Pons (tissue), 1 donor: ENCODE results near the gene CCL7.
"Not testable (repeated sequence)": the region's sequence is repeated elsewhere in the genome, so short reads cannot be mapped to it uniquely, and the experiment has no call there.

Experiments
- DNase-seq: peaks from one replicate; pipeline ENCODE4 v3.0.0-alpha.2; 2016; ENCODE audit warnings: low spot score

Gene CCL7

DNA sequence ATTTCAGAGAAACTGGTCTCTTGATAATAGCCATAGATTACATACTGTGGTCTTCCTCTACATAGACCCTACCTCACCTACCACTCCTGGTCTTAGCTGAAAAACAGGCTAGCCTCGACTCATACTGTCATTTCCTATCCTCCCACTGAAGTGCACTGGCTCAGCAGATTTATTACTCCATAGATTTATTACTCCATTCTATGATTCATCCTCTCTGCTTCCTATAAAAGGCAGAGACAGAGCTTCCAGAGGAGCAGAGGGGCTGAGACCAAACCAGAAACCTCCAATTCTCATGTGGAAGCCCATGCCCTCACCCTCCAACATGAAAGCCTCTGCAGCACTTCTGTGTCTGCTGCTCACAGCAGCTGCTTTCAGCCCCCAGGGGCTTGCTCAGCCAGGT lies at the start of gene CCL7:
CCL7 (plus strand) TSS at position 253 of the 400 bp plus-strand sequence; CDS start at position 323, 70 bp downstream.
- no peak for DNase-seq

DNA sequence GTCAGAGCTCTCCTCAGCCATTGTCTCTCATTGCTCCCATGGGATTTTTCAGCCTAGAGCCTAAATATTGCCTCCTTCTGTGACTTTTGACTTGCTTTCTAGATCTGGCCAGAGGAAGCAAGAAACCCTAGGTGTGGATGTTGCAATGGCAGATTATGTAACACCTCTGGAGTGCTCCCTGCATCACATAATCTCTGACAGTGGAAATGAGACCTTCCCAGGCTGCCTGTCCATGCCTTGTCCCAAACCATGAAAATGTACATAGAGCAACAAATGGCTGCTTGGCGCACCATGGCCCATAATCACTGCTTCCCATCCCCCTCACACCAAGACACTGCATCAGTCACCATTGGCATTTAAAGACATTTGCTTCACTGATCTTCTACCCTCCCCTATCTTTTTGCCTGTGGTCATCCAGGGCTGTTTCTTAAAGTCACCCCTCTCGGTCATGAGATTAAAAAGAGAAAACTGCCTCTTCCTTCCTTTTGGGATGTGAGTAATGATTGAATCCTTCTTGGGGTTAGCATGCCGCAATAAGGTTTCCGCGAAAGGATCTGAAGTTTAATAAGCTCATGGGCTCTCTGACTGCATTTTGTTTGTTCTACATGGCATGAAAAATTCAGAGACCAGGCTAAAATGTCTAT lies 49.1 kb upstream of the CCL7 start:
- DNase-seq = no peak

DNA sequence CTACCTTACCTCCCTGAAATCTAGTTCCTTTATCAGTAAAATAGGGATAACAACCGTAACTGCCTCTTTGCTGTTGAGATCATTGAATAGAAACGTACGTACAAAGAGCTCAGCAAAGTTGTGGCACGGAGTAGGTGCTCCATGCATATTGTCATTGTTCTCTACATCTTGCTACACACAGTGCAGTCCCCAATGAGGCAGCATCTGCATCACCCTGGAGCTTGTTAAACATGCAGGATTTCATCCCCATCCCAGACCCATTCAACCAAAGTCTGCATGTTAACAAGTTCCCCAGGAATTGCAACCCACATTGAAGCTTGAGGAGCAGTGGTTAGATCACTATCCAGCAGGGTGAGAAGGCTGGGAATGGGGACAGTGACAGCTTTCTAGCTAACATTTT lies 48.6 kb upstream of the CCL7 start:
- no peak for DNase-seq

DNA sequence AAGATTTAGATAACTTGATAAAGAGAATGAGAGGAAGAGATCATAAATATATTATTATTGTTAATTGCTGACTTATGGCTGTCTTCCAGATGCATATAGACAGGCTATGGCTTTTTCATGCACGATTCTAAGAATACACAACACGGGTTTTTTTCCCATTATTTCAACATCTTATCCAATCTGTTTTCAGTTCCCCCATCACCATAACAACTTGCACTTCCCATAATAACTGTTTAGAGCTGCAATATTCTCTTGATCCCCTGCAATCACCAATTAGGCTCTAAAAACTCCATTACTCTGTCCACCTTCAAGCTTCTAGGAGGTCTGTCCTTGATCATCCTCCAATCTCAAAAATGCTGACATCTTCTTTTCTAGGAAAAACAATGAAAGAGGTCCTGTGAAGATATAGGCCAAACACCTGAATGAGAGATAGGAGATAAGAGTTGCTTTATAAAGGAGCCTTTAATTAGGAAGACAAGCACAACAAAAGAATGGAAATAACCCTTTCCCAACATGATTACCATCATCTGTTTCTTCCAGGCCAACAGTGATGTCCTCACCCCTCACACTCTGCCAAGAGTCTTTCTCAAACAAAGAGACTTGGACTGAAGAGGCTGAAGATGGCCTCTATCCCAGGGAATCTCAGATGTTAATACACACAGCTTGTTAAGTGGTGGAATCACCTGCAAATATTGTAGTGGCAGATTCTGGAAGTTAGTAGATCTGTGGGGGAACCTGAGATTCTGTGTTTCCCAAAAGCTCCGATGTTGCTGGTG lies 47.1 kb upstream of the CCL7 start:
- no peak for DNase-seq

DNA sequence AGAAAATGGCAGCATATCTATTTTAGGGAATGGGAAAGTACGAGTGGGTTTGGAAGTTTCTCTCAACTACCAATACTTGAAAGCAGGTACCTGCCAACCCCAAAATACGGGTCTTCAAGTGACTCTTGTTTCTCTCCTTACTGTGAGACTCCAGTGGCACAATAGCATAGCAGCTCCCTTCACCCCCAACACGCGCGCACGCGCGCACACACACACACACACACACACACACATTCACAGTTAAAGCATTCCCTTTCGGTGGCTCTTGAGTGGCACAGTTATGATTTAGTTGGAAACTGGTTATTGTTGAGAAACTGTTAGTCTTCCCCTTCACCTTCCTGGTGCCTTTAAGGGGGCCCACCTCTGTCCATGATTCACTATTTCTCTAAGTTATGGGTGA lies 45.0 kb upstream of the CCL7 start:
- no peak for DNase-seq

DNA sequence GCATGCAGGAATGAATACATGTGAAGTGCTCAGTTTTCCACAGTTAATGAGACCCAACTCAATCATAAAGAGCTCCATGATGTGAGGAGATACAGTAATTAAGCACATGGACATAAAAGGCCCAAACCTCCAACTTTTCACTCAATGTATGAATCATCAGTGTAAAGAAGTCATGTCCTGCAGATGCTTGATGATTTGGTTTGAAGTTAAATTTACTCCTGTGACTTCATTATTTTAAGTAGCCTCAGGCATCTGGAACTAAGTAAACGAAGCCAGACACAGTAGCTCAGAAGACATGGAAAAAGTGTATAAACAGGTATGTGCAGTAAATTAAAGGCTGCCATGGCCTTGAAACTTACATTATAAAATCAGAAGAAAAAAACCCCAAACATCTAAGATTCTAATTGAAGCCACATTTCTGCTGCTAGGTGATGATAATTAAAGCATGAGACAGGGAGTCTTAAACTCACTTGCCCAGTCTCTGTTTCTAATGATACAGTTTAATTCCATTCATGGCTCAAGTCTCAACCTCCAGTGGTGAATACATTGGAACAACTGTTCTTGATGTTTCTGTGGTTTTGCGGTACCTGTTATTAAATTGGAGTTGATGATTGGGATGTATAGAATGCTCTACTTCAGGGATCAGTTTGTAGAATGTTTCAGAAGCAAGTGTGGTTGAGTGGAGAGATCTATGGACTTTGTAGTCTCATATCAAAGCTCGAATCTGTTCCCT lies 43.8 kb upstream of the CCL7 start:
- no peak for DNase-seq

DNA sequence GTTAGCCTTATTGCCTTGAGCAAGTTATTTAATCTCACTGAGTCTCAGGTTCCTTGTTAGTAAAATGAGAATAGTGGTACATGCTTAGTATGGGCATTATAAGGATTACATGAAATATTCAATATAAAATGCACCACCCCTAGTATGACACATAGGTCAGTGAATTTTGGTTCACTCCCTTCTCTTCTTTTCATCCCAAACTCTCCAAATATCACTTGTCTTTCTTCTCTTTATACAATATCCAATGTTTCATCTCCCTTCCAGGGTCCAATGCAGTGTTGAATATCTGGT lies 43.3 kb upstream of the CCL7 start:
- no peak for DNase-seq

DNA sequence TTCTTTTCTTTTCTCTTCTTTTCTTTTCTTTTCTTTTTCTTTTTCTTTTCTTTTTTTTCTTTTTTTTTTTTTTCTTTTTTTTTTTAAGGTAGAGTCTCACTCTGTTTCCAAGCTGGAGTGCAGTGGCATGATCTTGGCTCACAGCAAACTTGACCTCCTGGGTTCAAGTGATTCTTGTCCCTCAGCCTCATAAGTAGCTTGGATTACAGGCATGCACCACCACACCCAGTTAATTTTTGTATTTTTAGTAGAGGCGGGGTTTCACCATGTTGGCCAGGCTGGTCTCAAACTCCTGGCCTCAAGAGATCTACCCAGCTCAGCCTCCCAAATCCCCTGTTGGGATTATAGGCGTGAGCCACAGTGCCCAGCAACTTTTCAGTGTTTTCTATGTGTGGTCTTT lies 42.7 kb upstream of the CCL7 start:
- DNase-seq = not testable (repeated sequence)

DNA sequence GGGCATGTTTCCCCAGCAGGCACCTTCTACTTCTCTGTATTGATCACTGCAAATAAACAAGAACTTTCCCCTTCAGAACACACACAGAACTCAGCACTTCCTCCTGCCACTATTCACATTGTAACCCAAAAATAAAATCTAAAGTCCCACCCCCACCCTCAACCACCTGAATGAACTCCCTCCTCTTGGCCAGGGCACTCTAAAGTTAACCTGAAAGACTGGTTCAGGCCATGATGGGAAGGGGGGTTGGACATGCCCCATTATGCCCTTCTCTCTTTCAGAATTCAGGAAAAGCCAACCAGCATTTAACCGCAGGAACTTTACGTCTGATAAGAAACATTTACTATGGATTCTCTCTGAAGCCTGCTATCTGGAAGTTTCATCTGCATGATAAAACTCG lies 42.3 kb upstream of the CCL7 start:
- DNase-seq = no peak

DNA sequence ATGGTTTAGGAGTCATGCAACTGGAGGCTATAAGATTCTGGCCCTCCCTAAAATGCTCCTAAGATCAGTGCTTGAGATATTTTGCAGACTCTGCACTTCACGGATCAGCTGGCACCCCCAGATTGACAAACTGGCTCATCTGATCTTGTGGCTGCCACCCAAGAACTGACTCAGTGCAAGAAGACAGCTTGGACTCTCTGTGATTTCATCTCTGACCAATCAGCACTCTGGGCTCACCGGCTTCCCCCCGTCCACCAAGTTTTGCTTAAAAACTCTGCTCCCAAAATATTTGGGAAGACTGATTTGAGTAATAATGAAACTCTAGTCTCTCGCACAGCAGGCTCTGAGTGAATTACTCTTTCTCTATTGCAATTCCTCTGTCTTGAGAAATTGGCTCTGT lies 41.2 kb upstream of the CCL7 start:
- no peak for DNase-seq

DNA sequence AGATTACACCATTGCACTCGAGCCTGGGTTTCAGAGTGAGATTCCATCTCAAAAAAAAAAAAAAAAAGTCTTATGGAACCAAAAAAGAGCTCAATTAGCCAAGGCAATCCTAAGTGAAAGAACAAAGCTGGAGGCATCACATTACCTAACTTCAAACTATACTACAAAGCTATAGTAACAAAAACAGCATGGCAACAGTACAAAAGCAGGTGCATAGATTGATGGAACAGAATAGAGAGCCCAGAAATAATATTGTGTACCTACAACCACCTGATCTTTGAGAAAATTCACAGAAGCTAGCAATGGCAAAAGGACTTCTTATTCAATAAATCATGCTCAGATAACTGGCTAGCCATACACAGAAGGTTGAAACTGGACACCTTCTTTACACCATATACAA lies 39.7 kb upstream of the CCL7 start:
- DNase-seq = no peak

DNA sequence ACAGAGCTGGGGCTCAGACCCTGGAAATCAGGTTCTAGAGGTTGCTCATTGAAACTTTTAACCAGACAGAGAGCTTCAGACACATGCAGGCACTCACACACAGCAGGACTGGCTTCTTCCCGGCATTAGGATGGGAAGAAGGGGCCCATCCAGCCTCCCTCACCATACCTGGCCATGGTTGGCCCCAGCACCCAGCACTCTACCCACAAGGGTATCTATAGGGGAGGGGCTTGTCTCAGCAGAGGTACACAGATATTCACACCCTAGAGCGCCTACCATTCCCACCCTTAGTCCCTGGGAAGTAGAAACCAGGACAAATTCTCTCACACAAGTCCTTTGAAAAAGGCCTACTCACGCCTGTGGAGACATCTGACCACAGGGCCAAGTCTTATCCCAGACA lies 35.4 kb upstream of the CCL7 start:
- DNase-seq = no peak

DNA sequence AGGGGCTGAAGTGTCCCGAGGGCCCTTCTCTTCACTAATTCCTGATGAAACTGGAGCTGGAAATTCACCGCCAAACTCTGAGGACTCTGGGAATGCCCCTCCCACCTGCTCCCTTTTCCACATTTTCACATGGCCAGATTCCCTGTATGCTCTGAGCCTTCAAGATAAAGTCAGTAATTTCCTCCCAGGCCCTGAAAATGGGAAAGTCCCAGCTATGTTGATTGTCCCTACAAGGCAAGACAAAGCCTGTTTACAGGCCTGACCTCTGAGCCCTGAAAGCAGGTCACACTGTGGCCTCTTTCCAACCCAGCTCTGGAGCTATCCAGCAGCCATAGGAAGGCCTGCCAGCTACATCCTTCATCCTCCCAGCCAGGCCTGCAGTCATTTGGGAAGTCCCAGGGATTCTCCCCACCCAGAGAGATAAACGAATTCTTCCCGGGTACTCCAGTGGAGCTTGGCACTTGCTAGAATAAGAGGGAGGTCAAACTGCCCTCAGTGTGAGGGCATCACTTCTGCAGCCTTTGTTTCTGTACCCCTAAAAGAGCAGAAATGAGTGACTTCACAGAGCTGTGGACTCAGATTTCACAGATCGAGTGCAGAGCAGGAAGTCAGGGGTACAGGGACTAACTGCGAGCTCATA lies 34.5 kb upstream of the CCL7 start:
- no peak for DNase-seq

DNA sequence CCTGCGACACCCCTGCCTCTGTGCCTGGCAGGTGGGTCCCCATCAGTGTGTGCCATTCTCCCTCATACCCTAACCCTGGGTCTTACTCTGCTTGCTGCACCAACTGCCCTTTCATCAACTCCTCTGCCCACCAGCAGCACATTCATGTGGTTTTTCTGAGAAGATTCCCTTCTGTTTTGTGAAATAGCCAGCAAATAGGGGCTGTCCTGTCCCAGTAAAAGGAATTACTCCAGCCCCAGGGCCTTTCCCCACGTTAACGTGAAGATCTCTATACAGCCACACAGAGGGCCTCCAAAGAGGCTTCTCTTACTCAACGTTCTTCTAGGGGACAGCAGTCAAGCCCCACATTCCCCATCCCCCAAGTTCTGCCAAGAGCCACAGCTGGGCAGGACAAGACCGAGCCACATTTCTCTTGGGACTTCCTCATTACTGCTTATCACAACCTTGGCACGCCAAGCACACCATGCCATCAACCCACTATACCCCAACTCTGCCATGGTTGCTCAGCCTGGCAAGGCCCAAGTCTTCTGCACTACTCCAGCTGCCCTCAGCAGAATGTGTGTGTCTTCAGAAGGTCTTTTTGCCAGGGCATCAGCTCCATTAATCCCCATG lies 33.6 kb upstream of the CCL7 start:
- DNase-seq = no peak

DNA sequence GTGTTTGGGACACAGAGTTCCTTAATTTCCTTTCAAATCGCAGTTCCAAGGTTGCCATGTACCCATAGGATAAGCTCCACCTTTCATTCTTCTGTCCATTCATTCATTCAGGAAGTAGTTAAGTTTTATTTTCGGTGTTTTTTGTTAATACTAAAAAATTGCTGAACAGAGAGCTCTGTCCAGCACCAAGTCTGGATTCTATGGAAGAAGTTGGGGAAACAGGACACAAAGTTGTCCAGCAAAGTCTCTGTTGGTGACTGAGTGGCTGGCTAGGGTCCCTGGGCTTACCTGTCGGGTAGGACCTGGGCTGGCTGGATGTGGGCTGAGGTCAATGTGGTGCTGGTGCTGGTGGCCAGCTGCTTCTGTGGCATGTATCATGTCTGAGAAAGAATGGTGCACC lies 32.6 kb upstream of the CCL7 start:
- DNase-seq = no peak

DNA sequence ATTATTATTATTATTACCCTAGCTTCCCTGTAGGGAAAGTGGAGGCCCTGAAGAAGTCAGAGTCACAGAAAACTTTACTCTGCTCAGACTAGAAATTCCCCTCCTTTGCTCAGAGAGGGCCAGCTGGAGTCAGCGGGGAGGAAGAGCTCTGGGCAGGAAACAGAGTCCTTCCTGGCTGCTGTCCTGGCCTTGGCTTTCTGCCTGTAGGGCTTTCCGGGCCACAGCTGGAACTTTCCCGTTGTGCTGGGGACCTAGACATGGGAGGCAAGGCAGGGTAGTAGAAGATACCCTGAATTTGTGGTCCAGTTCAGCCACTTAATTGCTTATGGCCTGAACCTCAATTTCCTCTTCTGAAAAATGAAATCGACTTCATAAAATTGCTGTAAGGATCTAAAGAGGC lies 29.0 kb upstream of the CCL7 start:
- DNase-seq = peak; percentile 64

DNA sequence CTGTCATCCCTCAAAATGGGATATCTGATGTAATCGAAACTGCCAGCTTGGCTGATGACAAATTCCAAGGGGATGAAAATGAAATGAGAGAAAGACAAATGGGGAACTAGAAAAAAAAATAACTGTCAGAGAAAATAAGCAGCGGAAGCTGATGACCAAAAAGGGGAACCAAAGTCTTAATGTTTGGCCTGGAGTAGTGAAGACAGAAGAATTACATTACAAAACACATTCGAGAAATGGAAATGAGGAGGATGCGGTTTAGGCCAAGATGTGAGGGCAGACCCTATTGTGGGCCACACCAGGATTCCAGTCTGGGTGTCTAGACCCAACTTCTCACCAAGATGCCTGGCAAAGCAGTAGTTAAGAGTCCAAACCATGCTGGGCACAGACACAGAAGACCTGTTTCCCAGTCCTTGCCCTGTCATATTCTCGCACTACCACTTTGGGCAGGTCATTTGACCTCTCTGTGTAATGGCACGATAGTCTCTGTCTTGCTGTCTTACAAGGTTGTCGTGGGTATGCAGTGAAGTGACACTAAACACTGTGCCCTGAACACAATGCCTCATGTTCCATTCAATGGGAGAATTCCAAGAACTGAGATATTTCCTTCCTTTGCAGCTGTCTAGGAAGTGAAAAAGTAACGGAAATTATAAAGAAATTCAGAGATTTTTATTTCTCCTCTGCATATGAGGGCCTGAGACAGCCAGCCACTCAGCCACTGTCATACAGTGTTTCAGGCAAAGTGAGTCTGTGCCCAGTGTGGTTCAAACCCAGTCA lies 27.2 kb upstream of the CCL7 start:
- DNase-seq = peak; percentile 72

DNA sequence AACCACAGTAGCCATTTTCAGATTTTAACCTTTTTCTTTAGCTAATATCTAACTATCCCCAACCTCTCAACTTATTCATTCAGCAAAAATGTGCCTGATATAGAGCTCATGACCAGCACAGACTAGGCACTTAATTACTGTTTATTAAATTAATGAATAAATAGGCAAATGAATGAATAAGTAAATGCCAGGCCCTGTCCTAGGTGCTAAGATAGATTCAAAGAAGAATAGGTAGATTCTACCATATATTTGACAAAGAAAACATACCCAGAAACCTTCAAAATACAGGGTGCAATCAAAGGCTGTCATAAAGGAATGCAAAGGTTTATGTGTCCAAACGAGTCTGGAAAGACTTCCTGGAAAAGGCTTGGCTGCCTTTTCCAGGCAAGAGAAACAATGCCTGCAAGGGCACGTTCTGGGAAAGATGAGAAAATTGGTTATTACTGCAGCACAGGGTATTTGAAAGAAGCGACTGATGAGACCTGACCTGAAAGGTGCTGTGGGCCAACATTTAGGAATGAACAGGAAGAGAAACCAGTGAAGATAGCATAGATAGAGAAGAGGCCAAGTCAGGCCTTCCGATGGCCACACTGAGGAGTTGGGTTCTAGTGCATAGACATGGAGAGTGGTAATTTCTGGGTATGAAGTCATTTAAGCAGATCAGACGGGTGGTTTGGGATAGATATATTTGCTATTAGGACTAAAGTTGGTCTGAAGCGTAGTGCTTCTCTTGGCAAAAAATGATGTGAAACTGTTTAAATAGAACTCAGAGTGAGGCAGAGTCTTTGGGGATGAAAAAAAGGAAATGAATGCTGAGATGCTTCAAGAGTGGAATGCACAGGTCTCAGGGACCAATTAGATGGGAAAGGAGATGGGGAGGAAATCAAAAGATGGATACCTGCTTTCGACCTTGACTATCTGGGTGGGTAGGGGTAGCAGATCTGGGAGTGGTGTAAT lies 26.4 kb upstream of the CCL7 start:
- peak; percentile 62 for DNase-seq

DNA sequence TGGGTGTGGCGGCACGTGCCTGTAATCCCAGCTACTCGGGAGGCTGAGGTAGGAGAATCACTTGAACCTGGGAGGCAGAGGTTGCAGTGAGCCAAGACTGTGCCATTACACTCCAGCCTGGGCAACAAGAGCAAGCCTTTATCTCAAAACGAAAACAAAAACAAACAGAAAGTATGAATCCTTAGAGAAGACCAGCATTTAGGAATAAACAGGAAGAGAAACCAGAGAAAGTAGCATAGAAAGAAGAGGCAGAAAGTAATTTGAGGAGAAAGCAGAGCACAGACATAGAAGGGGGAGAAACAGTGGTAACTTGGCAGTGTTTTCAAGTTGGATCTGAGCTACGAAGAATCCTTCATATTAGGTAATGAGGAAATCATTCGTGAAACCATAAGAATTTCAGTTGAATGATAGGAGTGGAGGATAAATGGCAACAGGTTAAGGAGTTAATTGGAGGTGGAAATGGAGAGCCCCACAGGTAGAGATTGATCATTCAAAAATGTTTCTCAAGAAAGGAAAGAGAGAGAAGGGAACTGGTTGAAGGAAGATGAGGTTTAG lies 24.6 kb upstream of the CCL7 start:
- no peak for DNase-seq

DNA sequence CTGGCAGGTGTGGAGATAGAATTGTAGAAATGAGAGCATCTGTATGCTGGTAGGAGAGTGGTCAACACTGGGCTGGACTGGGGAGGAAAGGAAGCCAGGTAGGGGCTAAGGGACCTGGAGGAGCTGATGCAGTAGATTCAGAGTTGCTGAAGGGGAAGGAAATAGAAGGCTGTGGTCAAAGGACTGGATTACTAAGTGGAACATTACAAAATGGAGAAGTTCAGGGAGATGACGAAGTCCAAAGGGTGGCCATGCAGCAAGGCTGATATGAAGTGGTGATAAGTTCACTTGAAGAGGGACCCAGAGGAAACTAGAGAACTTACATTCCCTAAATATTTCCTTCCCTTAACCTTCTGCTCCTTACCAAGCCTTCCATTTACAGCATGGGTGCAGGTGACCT lies 23.6 kb upstream of the CCL7 start:
- DNase-seq = peak; percentile 73
